Measurements from ENCODE around the gene MYOF.

Gene MYOF

GRCh38 chr10:93475227-93475626, 6.9 kb downstream of the MYOF start:
- TF ChIP-seq RARB (CRISPR knock-in tag; IDR thresholded peaks at IDR 0.05) = no peak
- TF ChIP-seq CSDC2 (CRISPR knock-in tag; IDR thresholded peaks at IDR 0.05) = no peak
- no peak for TF ChIP-seq ZNF565 (CRISPR knock-in tag; conservative IDR thresholded peaks at IDR 0.05; ENCODE audit: low read depth)
- TF ChIP-seq ARNTL (CRISPR knock-in tag; IDR thresholded peaks at IDR 0.05; ENCODE audit: borderline replicate concordance, low read depth) = no peak
- no peak for TF ChIP-seq ZFP30 (CRISPR knock-in tag; IDR thresholded peaks at IDR 0.05)
- no peak for TF ChIP-seq CSRNP3 (CRISPR knock-in tag; IDR thresholded peaks at IDR 0.05)
- TF ChIP-seq SNAI2 (CRISPR knock-in tag; IDR thresholded peaks at IDR 0.05) = no peak
- TF ChIP-seq TSHZ2 (CRISPR knock-in tag; IDR thresholded peaks at IDR 0.05) = no peak
- TF ChIP-seq TCF4 (CRISPR knock-in tag; IDR thresholded peaks at IDR 0.05; ENCODE audit: borderline replicate concordance) = no peak
- no peak for TF ChIP-seq ISL1 (CRISPR knock-in tag; IDR thresholded peaks at IDR 0.05)
- no peak for TF ChIP-seq OSR1 (CRISPR knock-in tag; IDR thresholded peaks at IDR 0.05)
- no peak for TF ChIP-seq CREB5 (CRISPR knock-in tag; IDR thresholded peaks at IDR 0.05; ENCODE audit: low read depth)
- no peak for TF ChIP-seq ZFP3 (CRISPR knock-in tag; IDR thresholded peaks at IDR 0.05)
- TF ChIP-seq ZNF70 (CRISPR knock-in tag; IDR thresholded peaks at IDR 0.05) = no peak
- ATAC-seq = no peak

GRCh38 chr10:93473804-93474472, 8.2 kb downstream of the MYOF start:
- no peak for TF ChIP-seq SNAI2 (CRISPR knock-in tag; IDR thresholded peaks at IDR 0.05)
- TF ChIP-seq TOX (CRISPR knock-in tag; IDR thresholded peaks at IDR 0.05; ENCODE audit: borderline replicate concordance) = no peak
- TF ChIP-seq ZFP30 (CRISPR knock-in tag; IDR thresholded peaks at IDR 0.05) = no peak
- no peak for TF ChIP-seq RARB (CRISPR knock-in tag; IDR thresholded peaks at IDR 0.05)
- TF ChIP-seq ZFP3 (CRISPR knock-in tag; IDR thresholded peaks at IDR 0.05) = no peak
- peak; percentile 16; the same call in 1 of the 2 replicates for TF ChIP-seq ISL1 (CRISPR knock-in tag; IDR thresholded peaks at IDR 0.05)
- TF ChIP-seq ZC3H10 (CRISPR knock-in tag; IDR thresholded peaks at IDR 0.05) = no peak
- no peak for TF ChIP-seq PATZ1 (CRISPR knock-in tag; IDR thresholded peaks at IDR 0.05; ENCODE audit: borderline replicate concordance)
- peak; percentile 24 for ATAC-seq

GRCh38 chr10:93473161-93473560, 9.0 kb downstream of the MYOF start:
- no peak for ATAC-seq
- TF ChIP-seq CSDC2 (CRISPR knock-in tag; IDR thresholded peaks at IDR 0.05) (no peak), ESRRG (CRISPR knock-in tag; IDR thresholded peaks at IDR 0.05) (no peak), OSR1 (CRISPR knock-in tag; IDR thresholded peaks at IDR 0.05) (no peak), BACH2 (CRISPR knock-in tag; IDR thresholded peaks at IDR 0.05; ENCODE audit: borderline replicate concordance) (no peak), ZC3H10 (CRISPR knock-in tag; IDR thresholded peaks at IDR 0.05) (no peak), GLIS3 (CRISPR knock-in tag; IDR thresholded peaks at IDR 0.05) (no peak), ZFP30 (CRISPR knock-in tag; IDR thresholded peaks at IDR 0.05) (no peak), CREB5 (CRISPR knock-in tag; IDR thresholded peaks at IDR 0.05; ENCODE audit: low read depth) (no peak)

Measured in SK-N-SH treated with all-trans-retinoic acid at 6 μM for 48 hours (cell line).